OCI-LY7 (cell line): Measurements from ENCODE around the gene CEP72.

ENCODE experiments used
- EZH2phosphoT487 ChIP-seq: fragments of 200-600 bp; sonication (generic); IDR thresholded peaks from 2 replicates; pipeline ENCODE4 v1.6.1; 2018; ENCODE audit warnings: low read depth, borderline replicate concordance, mild to moderate bottlenecking, mixed run types, antibody characterized with exemption, low read length, moderate library complexity, mixed read lengths
- TF ChIP-seq, protein P1 (sequence below): fragments of 200-600 bp; sonication (generic); conservative IDR thresholded peaks from 2 replicates; pipeline ENCODE4 v1.5.1; 2014; ENCODE audit warnings: mild to moderate bottlenecking, antibody characterized with exemption, low read length, moderate library complexity, mixed read lengths

GRCh38 chr5:659496-660263 lies 47.5 kb downstream of the CEP72 start:
- TF ChIP-seq, protein P1, sequence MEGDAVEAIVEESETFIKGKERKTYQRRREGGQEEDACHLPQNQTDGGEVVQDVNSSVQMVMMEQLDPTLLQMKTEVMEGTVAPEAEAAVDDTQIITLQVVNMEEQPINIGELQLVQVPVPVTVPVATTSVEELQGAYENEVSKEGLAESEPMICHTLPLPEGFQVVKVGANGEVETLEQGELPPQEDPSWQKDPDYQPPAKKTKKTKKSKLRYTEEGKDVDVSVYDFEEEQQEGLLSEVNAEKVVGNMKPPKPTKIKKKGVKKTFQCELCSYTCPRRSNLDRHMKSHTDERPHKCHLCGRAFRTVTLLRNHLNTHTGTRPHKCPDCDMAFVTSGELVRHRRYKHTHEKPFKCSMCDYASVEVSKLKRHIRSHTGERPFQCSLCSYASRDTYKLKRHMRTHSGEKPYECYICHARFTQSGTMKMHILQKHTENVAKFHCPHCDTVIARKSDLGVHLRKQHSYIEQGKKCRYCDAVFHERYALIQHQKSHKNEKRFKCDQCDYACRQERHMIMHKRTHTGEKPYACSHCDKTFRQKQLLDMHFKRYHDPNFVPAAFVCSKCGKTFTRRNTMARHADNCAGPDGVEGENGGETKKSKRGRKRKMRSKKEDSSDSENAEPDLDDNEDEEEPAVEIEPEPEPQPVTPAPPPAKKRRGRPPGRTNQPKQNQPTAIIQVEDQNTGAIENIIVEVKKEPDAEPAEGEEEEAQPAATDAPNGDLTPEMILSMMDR = no peak
- TF ChIP-seq EZH2phosphoT487 = no peak
